CD4-positive, alpha-beta T cell treated with Interleukin-6 for 4 hours (primary cell): ENCODE data around the gene PIP4K2C.
A peak's percentile ranks its signal among the peaks of the same experiment; 100 is the strongest.
"Not testable (repeated sequence)": the region's sequence is repeated elsewhere in the genome, so short reads cannot be mapped to it uniquely, and the experiment has no call there.

Source experiments
- DNase-seq: peaks from one replicate; pipeline ENCODE4 v3.0.0-alpha.2; 2020; ENCODE audit warnings: mixed read lengths

PIP4K2C gene

DNA sequence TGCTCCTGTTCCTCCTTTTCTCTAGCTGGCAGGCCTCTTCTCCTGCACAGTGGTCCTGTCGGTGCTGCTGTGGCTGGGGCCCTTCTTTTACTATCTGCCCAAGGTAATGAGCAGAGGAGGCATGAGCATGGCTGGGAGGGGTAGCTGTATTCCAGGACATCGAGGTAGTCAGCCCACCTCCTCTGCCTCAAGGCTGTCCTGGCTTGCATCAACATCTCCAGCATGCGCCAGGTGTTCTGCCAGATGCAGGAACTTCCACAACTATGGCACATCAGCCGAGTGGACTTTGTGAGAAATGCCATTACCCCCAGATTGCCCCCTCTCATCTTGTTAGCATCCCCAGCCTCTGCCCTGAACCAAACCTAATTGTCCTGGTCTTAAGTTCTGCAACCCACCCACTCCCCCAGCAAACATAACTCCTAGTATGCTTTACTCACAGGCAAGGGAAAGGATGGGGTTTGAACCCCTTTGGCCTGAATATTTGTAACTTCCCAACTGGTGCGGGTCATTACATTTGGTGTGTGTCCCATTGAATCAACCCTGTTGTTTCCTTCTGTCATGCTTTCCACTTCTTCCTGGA lies 32.9 kb downstream of the PIP4K2C start:
- no peak for DNase-seq

DNA sequence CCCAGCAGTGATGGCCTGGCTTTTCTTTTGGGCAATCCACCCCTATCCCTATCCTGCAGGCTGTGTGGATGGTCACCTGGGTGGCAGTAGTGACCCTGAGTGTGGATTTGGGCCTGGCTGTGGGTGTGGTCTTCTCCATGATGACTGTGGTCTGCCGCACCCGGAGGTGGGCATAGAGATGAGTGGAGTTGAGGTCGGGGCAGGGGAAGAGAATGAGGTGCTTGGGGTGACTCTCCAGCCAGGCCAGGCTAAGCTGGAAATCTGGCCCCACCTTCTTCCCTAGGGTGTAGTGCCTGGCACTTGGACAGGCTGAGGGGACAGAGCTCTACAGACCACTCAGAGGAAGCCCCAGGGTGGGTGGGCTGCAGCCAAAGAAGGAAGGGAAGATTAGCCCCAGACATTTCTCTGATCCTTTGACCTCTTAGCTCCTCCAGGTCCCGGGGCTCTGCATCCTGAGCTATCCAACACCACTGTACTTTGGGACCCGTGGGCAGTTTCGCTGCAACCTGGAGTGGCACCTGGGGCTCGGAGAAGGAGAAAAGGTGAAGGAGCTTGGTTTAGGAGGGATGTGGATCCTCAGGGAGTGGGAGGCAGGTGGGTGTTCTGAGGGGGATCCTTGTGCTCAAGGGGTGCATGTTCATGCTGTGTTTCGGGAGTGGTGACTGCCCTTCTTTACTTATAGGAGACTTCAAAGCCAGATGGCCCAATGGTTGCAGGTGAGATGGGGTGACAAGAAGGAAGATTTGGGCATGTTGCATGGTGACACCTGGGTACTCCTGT lies 33.6 kb downstream of the PIP4K2C start:
- DNase-seq, result no peak

DNA sequence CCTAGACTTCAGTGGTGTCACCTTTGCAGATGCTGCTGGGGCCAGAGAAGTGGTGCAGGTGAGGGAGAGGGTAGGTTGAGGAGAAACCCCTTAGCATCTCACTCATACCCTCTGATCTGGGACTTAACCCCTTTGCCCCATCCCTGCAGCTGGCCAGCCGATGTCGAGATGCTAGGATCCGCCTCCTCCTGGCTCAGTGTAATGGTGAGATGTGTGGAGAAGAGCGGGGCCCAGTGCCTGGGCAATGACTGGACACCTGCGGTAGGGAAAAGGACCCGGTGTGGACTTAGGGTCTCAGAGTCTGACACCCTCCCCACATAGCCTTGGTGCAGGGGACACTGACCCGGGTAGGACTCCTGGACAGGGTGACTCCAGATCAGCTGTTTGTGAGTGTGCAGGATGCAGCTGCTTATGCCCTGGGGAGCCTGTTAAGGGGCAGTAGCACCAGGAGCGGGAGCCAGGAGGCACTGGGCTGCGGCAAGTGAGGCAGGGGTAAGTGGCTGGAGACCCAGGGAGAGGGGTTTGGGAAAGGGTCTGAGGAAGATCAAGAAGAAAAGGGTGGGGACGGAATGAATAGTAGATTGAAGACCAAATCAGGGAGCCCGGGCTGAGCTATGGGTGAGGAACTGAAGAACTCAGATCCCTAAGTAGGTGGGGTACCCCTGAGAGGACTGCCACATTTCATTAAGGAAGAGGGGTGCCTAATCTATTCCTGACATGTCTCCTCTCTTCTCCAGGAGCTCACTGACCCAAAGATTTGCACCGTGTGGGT lies 34.5 kb downstream of the PIP4K2C start:
- DNase-seq, result no peak

DNA sequence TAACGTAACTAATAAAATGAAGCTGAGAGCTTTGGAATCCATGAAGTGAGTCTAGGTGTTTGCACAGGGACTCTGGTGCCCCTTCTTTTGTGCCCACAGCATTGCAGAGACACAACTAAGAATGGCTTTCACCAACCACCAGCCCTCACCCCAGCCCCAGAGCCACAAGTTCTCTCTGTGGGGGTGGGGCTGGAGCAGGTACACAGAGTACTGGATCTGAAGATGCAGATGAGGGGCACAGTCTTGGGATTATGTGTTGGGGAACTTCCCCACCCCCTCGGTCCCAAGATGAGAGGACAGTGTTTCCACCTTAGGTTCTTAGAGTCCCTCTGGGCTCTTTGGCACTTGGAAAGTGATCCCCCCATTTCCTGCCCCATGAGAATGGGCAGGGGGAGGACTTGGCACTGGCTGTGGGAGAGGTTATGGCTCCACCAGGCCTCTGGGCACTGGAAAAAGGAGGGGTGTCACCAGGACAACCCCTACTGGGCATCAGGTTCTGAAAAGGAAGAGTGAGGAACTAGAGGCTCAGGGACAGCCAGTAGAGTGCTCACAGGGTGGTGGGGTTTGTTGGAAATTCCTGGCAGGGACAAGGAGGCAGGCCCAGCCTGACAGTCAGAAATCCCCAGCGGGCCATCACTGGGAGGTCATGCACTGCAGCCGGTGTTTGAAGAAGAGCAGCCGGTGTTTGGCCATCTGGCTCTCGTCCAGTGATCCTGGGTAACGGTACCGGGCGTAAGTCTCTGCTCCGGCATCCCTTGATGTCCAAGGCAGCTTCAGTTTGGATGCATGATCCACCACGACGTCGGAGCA lies 35.3 kb downstream of the PIP4K2C start:
- DNase-seq, result no peak

DNA sequence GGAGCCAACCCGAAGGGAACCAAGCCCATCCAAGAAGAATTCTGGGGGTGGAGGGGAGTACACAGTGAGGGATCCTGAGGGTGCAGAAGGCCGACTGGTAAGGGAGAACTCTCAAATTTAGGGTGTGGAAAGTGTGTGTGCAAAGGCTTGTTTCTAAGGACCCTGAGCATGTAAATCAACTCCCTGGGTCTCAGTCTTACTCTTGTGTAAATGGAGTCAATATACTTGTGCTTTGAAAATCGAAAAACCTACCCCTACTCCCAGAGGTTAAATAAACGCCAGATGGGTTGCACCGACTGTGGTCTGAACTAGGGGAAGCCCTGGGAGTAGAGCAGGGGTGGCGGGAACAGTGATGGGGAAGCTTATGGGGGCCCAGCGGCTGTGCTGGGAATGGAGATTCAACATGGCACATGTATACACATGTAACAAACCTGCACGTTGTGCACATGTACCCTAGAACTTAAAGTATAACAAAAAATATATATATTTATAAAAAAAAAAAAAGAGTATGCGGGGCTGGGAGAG lies 36.0 kb downstream of the PIP4K2C start:
- DNase-seq, result no peak

DNA sequence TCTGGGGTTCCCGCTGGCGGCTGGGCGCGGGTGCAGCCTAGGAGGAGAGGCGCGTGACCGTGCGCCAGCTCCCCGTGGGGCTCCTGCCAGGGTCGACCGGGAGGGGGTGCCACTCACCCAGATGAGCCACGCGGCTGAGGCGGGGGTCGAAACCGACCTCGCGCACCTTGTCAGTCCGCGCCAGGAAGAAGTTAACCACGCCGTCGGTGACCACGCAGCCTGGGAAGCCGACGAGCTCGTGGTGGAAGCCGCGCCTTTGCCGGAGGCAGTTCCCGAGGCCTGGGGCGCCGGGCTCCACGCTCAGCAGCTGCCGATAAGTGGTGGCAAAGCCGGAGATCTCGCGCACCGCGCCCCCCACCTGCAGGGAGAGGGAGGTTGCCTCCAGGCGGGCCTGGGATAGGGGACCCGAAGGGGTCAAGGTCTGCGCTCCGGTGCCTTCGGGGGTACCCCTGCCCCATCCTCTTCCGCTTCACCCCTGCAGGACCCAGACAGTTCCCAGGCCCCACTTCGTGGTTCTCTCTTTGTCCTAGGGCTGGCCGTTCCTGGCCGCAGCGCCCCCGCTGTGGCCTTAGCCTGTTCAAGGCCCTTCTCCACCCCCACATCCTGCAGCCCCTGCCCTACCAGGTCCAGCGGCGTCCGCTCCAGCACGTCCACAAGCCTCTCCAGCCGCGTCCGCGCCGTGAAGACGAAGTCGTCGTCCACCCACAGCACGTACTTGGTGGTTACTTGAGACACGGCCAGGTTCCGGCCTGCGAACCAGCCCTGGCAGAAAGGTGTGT lies 36.7 kb downstream of the PIP4K2C start:
- DNase-seq, result peak; percentile 31

DNA sequence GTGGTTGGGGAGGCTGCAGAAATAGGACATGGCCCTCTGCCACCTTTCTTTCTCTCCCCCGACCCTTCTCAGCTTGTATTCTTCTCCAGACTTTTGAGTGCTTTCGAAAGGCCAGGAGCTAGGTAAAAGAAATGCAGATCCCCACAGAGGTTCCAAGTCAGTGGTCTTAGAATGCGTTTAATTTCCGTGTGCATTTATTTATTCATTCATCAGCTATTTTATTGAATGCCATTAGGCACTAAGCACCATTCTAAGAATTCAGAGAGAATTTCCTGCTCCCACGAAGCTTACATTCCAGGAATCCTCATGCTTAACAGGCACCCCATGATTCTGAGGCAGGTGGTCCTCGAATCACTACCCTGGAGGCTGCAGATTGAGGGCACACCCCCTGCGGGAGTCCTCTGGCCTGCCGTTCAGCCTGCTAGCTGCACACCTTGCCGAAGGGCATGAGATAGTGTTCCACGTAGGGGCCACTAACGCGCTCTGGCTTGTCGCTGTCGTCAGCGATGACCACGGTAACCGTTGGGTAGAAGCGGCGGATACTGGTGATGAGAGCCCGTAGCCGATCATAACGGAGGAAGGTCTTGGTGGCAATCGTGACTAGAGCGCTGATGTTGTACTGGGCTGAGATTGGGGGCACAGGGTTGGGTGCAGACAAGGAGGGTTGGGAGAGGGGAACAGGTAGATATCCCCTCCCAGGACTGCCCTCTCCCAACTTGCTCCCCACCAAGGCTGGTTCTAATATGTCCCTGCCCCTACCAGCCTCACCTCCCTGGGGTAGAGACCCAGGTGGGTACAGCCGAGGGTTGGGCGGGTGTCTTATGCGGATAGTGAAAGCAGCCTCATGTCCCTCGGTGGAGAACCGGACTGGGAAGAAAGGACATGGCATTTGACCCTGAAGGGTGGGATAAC lies 37.5 kb downstream of the PIP4K2C start:
- DNase-seq, result no peak

DNA sequence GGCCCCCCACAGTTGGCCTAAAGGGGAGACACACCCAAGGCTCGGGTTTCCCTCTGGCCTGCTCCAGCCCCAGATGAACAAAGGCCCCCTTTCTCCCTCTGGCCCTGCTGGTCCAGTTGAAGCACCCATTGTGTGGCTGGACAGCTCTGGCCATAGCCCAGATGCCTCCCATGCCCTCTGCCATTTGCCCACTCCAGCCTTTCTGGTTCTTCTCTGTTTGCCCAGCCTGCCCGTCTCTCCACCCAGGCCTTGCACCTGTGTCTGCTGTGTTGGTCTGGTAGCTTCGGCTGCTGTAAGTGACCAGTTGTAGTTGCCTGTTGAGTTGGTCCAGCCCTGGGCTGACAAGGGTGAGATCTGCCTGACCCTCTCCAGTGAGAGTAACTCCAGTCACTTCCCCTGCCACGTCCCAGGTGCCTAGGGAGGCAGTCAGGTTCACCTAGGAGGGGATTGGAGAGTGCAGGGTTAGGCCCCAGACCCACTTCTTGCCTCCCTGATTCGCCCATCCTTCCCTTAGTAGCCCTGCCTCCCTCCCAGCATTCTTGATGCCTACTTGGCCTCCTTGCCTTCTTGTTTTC lies 39.0 kb downstream of the PIP4K2C start:
- no peak for DNase-seq

DNA sequence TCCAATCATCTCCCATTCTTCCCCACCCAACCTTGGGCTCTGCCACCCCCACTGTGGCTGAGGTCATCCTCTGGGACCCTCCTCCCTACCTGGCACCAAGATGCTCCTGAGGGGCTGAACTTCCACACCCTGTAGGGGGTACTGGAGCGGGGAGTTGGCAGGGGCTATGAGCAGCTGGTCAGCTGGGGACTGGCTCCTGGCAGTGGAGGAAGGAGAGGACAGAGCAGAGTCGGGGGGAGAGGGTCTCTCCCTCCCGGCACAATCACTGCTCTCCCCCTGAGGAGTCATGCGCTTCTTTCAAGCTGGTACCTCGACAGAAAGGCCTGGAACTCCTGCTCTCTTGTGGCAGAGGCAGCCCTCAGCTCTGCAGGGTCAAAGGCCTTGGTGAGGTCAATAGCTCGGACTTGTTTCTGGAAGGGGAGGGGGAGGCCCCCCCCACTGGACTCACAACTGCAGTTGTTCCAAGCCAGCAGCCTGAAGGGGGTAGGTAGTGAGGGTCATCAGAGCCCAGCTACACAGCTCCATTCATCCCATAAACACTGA lies 40.0 kb downstream of the PIP4K2C start:
- no peak for DNase-seq

DNA sequence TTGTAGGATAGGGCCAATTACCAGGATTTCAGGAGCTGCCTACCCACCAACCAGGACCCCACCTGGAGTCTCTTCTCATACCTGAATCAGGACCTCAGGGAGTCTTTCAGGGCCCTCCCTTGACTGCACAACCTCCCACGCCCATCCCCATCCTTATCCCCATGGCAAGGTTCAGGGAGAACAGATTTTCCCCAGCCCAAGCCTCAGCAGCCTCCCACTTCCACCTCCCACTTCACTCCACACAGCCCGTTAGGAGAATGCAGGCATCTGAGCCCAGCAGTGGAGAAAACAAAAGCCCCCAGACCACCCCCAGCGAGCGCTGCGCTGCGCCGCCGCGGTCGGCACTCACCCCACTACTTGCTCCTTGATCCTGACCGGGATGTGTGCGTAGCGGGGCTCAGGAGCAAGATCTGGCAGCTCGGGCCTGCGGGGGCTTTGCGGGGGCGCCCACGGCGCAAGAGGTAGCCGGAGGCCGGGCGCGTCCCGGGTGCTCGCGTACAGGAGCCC lies 40.6 kb downstream of the PIP4K2C start:
- DNase-seq, result no peak

DNA sequence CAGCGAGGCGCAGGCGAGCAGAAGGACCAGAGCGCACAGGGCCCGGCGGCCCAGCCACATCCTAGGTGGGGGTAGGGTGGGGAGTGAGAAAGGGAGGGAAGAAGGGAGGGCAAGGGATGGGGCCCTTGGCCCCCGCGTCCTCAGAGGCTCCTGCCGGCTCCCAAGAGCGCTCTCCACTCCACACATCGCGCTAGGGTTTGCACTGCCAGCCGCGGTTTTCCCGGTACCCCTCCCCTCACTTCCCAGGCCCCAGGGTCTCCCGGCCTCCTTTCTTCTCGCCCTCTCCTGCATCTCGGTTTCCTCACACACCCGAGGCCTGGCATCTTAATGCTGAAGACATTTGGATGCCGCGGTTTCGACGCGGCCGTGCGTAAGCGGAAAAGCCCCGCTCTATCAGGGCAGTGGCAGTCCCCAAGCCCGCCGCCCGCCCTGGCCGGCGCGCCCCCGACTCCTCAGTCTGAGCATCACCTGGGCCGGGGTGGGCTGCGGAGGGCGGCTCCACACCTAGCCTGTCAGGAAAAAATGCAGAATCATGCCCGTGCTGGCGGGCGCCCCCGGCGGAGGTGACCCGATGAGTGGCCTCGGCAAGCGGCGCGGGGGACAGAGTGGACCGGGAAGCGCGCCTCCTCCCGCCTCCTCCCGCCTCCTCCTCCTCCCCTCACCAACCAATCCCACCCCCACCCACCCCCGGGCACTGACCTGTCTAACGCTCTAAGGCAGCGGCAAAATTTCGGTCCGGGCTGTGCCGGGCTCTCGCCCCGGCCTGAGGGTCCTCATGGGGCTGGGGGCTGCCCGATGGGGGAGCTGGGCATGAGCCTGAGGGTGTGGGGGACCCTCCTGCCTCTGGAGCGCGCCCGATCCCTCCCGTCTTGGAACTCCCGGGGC lies 41.3 kb downstream of the PIP4K2C start:
- DNase-seq, result peak; percentile 15

DNA sequence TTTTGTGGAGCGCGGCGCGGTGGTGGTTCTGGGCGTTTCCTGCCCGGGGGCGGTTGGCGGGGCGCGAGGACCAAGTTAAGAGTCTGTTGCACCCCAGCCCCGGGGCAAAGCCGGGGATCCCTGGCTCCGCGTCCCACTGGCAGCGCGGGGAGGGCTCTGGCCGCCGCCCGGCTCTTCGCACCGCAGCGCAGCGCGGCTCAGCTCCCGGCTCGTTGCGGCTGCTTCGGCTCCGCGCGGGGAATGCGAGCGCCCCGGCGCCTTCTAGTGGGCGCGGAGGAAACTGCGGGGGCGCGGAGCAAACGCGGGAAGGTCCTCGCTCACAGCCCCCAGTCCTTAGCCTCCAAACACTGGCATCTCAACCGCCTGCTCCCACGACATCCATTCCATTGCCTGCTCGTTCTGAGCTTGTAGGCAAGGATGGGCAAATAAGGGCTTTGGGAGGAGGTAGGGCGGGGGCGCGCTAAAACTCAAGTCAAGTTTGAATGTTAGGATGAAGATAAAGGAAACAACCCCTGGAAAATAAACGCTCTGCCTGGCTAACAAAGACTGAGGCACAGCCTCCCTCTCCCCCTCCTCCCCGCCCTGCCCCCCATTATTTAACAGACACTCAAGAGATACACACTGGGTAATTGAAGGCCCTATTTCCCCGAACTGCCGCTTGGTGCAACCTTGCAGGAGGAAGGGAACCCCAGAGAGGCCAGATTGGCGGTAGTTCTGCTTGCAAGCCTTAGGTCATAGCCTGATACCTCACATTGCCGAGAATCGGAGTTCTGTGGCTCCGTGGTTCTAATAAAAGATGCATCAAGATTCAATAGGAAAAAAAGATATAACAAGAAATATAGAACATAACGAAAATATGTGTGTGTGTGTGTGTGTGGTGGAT lies 42.2 kb downstream of the PIP4K2C start, which contains the start of gene B4GALNT1:
Gene B4GALNT1, minus strand, starts transcription at position 244 of the 883 bp plus-strand sequence. CDS start 1,069 bp downstream, outside the sequence.
- peak; percentile 72 for DNase-seq

DNA sequence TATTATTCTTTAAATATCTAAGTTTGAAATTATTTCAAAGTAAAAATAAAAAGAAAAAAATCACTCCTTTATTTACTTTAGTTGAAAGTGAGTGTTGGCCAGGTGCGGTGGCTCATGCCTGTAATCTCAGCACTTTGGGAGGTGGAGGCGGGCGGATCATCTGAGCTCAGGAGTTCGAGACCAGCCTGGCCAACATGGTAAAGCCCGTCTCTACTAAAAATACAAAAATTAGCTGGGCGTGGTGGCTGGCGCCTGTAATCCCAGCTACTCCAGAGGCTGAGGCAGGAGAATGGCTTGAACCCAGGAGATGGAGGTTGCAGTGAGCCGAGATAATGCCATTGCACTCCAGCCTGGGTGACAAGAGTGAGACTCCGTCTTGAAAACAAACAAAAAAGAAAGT lies 45.7 kb downstream of the PIP4K2C start:
- DNase-seq, result not testable (repeated sequence)

DNA sequence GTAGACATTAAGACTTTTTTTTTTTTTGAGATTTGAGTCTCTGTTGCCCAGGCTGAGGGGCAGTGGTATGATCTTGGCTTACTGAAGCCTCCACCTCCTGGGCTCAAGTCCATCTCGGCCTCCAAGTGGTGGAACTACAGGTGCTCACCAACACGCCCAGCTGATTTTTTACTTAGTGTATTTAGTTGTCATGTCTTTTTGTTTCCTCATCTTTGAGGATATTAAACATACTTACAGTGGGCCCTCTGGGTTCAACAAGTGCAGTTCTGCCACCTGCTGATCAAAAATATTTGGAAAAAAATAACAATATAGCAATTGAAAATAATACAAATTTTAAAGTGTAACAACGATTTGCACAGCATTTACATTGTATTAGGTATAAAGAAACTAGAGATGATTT lies 46.4 kb downstream of the PIP4K2C start:
- DNase-seq, result no peak

DNA sequence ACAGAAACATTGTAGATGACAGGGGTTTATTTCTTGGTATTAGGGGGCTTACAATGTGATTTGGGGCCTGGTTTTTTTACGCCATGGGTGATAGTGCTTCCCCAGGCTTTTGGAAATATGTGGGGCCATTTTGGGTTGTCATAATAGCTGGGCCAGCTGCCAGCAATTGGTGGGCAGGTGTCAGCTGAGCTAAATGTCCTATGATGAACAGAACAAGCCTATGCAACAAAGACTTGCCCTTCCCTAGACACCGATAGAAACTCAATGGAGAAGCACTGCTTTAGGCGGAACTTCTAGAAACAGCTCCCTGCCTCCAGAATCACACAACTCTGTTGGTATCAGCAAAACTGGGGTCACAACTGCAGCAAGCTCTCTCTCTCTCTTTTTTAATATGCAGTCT lies 47.1 kb downstream of the PIP4K2C start:
- no peak for DNase-seq

DNA sequence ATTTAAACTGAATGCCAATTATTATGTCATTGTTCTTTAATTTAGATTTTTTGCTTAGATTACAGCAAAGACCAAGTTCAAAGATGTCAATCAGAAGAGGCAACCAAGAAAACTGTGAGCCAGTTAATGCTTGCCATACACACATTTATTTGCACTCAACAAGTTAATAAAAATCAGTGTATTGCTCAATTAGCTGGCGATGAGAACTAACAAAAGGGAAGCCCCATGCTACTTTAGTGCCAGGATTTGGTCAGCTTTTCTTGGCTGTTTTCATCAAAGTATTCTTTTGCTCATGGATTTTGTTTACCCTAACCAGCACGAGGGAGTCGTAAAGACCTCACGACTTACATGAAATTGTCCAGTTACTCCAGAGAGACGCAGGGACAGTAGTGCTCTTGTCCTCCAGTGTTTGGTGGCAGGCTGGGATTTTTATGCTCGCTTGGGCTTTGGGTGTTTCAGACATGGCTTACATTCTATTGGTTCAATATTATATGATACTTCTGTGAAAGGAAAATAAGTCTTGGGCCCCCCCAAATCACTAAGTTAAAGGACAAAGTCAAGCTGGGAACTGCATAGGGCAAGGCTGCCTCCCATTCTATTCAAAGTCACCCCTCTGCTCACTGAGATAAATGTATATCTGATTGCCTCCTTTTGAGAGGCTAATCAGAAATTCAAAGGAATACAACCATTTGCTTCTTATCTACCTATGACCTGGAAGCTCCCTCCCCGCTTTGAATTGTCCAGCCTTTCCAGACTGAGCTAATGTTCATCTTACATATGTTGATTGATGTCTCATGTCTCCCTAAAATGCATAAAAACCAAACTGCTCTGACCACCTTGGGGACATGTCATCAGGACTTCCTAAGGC lies 49.4 kb downstream of the PIP4K2C start:
- DNase-seq, result no peak
